WERI-Rb-1 (cell line): ENCODE results near the gene ARHGEF18.

Experiments
- DNase-seq: peaks from one replicate; pipeline ENCODE4 v3.0.0-alpha.2; 2020
- H3K27ac ChIP-seq: fragments of 250-450 bp; sonication (Bioruptor Pico); 2 replicates; pipeline ENCODE4 v1.5.1; 2020; ENCODE audit warnings: mild to moderate bottlenecking, moderate library complexity
- H3K27me3 ChIP-seq: fragments of 250-450 bp; sonication (Bioruptor Pico); 2 replicates; pipeline ENCODE4 v1.5.1; 2021; ENCODE audit warnings: mild to moderate bottlenecking, low read depth, moderate library complexity; ENCODE audit not compliant: insufficient read depth, severe bottlenecking
- H3K36me3 ChIP-seq: fragments of 250-450 bp; sonication (Bioruptor Pico); 2 replicates; pipeline ENCODE4 v1.5.1; 2020; ENCODE audit warnings: mild to moderate bottlenecking, moderate library complexity
- H3K4me3 ChIP-seq: 2 replicates; pipeline ENCODE4 v1.5.1; 2011; ENCODE audit warnings: low read depth, mild to moderate bottlenecking, control low read depth, low read length
- H3K9me3 ChIP-seq: fragments of 250-450 bp; sonication (Bioruptor Pico); 2 replicates; pipeline ENCODE4 v1.5.1; 2021; ENCODE audit warnings: mild to moderate bottlenecking, moderate library complexity; ENCODE audit not compliant: severe bottlenecking
- CTCF ChIP-seq: IDR thresholded peaks from 2 replicates; pipeline ENCODE4 v1.5.1; 2011; ENCODE audit warnings: low read depth, mild to moderate bottlenecking, control low read depth, inconsistent platforms, low read length

Gene ARHGEF18

GRCh38 chr19:7331446-7331845 is 17.3 kb upstream of the ARHGEF18 start:
- H3K4me3 ChIP-seq = no peak overlapping the region
- H3K27ac ChIP-seq = no peak overlapping the region
- H3K27me3 ChIP-seq = no peaks in the 10 kb centered on the region
- peaks cover 1% of the 10 kb centered on the region for H3K9me3 ChIP-seq
- no peaks in the 10 kb centered on the region for H3K36me3 ChIP-seq
- no peak for DNase-seq
- no peak for TF ChIP-seq CTCF

- Histone ChIP-seq H3K27ac (no peak overlapping the region), H3K36me3 (no peaks in the 10 kb centered on the region), H3K27me3 (no peaks in the 10 kb centered on the region), H3K4me3 (no peak overlapping the region), H3K9me3 (no peaks in the 10 kb centered on the region)
- no peak for DNase-seq
- TF ChIP-seq CTCF = no peak
Observed at GRCh38 chr19:7333198-7334118, 15.3 kb upstream of the ARHGEF18 start.

- H3K9me3 ChIP-seq = no peaks in the 10 kb centered on the region
- H3K27me3 ChIP-seq = no peaks in the 10 kb centered on the region
- DNase-seq = no peak
- no peak overlapping the region for H3K27ac ChIP-seq
- no peak for TF ChIP-seq CTCF
- no peaks in the 10 kb centered on the region for H3K36me3 ChIP-seq
- H3K4me3 ChIP-seq = no peak overlapping the region
Observed at GRCh38 chr19:7336321-7336973, 12.3 kb upstream of the ARHGEF18 start.

- H3K4me3 ChIP-seq = no peak overlapping the region
- no peak for DNase-seq
Observed at GRCh38 chr19:7337380-7338194, 11.2 kb upstream of the ARHGEF18 start.

More at GRCh38 chr19:7337380-7338194, 11.2 kb upstream of the ARHGEF18 start:
- Histone ChIP-seq H3K27ac (no peak overlapping the region), H3K27me3 (no peaks in the 10 kb centered on the region), H3K36me3 (no peaks in the 10 kb centered on the region), H3K9me3 (no peaks in the 10 kb centered on the region)
- TF ChIP-seq CTCF = no peak
